ENCODE results near the gene ENKUR. TPM values are rescaled to one million over a fixed set of nuclear protein-coding genes. Genes with fewer than 3 reads are reported as not detected.
A peak's percentile ranks its signal among the peaks of the same experiment; 100 is the strongest.

Gene ENKUR
- total RNA-seq, 1 donor from 2014 or later, result not detected

DNA sequence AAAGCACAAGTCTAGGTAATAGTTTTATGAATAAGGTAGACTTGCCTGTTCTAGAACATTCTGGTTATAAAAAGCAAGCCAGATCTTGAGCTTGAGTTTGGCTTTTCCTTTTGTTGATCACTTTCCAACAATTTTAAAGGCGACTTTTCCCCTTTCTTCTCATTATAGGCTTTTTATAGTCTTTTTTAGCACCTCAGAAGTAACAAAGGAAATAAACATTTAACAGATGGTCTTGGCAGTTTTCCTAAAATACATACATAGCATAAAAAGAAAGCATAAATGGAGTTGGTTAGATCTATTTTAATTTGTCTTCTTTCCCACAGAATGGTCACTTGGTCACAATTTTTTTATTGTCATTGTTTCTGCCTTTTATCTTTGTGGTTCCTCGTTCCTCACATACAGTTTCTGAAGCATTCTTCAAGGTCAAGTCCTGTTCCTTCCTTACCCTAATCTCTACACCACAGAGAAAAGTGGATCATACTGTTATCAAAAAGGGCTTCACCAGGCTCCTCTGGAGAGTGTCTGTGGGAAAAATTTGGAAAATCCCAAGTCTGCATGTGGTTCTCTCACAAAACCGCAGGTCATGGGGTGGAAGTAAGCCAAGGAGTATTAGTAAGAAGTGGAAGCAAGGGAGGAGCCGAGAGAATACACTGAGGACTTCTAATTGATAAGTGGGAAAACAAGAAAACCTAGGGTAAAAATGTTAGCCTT lies 31.8 kb upstream of the ENKUR start:
- no peaks in the 10 kb centered on the region for H3K36me3 Mint-ChIP-seq (ENCODE audit: low read depth)
- H3K9me3 Mint-ChIP-seq, result no peaks in the 10 kb centered on the region
- H3K4me3 Mint-ChIP-seq (ENCODE audit: low read depth), result no peak overlapping the region
- DNase-seq (ENCODE audit: low spot score), result no peak
- peaks cover 23% of the 10 kb centered on the region for H3K27me3 Mint-ChIP-seq (ENCODE audit: low read depth)
- no peaks in the 10 kb centered on the region for H3K4me1 Mint-ChIP-seq (ENCODE audit: low read depth)
- no peak overlapping the region for H3K27ac Mint-ChIP-seq
- intact Hi-C loops (cut with micrococcal nuclease), result no loop called here

DNA sequence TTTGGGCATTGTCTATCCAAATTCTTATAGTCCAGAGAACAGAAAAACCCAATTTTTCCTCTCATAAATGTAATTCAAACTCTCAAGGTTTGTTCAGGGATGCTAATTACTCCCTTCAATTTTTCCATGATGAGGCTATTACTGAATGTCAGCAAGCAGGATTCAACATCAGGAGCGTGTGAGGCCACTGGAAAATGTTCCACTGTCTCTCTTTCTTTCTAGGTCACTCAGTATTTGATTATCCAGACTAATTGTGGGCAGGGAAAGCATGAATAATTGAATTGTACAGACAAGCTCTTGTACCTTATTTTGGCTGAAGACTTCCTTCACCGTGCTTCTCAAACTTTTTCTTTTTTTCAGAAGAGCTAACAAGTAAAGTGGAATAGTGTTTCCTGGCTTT lies 31.1 kb upstream of the ENKUR start:
- Mint-ChIP-seq H3K27me3 (ENCODE audit: low read depth) (peaks cover 25% of the 10 kb centered on the region), H3K36me3 (ENCODE audit: low read depth) (no peaks in the 10 kb centered on the region), H3K4me3 (ENCODE audit: low read depth) (no peak overlapping the region), H3K4me1 (ENCODE audit: low read depth) (no peaks in the 10 kb centered on the region), H3K27ac (no peak overlapping the region), H3K9me3 (no peaks in the 10 kb centered on the region)
- intact Hi-C loops (cut with micrococcal nuclease), result no loop called here
- DNase-seq (ENCODE audit: low spot score), result no peak

DNA sequence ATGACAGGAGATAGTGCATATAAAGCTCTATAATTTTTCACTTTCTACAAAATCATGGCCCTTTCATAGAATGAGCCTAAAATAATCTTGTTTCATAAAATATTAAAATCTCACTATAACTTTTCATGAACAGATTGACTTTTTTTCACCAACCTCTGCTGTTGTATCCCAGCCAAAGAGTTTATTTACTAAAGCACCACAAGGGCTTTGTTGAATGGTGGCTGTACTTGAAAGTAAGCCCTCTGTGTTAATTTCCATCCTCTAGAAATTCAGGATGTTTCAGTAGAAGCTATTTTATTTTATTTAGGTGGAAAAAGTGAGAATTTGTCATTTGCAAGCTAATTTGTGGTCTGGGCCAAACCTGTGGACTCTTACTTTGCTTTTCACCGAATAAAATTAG lies 30.7 kb upstream of the ENKUR start:
- intact Hi-C loops (cut with micrococcal nuclease), result no loop called here
- Mint-ChIP-seq H3K4me1 (ENCODE audit: low read depth) (no peaks in the 10 kb centered on the region), H3K9me3 (no peaks in the 10 kb centered on the region), H3K27ac (no peak overlapping the region), H3K4me3 (ENCODE audit: low read depth) (no peak overlapping the region), H3K36me3 (ENCODE audit: low read depth) (no peaks in the 10 kb centered on the region), H3K27me3 (ENCODE audit: low read depth) (peaks cover 26% of the 10 kb centered on the region)
- no peak for DNase-seq (ENCODE audit: low spot score)

DNA sequence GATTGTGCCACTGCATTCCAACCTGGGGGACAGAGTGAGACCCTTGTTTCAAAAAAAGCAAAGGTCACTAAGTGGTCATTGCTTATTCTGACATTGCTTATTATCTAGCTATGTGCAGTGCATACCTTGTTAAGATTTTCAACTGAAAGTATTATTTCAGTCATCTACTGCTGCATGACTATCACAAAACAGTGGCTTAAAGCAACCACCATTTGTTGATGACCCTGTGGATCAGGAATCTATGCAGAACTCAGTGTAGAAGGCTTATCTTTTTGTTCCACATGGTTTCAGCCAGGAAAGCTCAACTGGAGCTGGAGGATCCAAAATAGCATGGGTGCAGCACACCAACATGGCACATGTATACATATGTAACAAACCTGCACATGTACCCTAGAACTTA lies 23.6 kb upstream of the ENKUR start:
- H3K4me1 Mint-ChIP-seq (ENCODE audit: low read depth), result peaks cover 2% of the 10 kb centered on the region
- H3K36me3 Mint-ChIP-seq (ENCODE audit: low read depth), result no peaks in the 10 kb centered on the region
- DNase-seq (ENCODE audit: low spot score), result no peak
- intact Hi-C loops (cut with micrococcal nuclease), result no loop called here
- H3K4me3 Mint-ChIP-seq (ENCODE audit: low read depth), result no peak overlapping the region
- no peak overlapping the region for H3K27ac Mint-ChIP-seq
- H3K9me3 Mint-ChIP-seq, result no peaks in the 10 kb centered on the region
- peaks cover 37% of the 10 kb centered on the region for H3K27me3 Mint-ChIP-seq (ENCODE audit: low read depth)

DNA sequence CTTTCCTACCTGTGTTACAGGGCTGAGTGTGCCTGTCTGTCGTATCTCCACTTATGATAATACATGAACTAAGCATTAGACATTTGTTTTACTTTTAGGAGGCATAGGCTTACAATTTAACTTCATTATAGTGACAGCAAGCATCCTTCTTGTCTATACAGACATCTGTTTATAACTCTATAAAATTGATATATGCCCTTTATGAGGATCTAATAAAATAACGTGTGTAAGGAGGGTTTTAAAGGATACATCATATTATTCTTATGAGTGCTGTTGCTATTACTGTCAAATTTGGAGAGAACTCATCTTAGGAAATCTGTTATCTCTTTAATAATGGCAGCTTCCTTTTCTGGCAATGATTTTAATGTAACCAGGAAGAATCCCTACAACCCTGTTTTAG lies 22.4 kb upstream of the ENKUR start:
- Mint-ChIP-seq H3K36me3 (ENCODE audit: low read depth) (no peaks in the 10 kb centered on the region), H3K9me3 (no peaks in the 10 kb centered on the region), H3K4me1 (ENCODE audit: low read depth) (peaks cover 2% of the 10 kb centered on the region)

DNA sequence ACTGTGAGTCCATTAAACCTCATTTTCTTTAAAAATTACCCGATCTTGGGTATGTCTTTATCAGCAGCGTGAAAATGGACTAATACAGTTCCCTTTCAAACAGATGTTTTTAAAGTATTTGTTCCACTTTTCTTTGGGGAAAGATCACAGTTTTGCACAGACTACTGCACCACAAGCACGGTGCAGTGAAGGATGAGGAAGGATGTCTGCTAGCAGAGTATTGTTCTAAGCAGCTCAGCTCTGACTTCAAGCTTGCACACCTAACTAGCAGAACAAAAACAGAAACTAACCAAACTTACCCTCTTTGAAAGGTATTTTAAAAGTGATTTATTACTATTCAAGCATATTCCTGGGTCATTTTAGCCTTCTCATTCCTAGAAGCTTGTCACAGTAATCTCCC lies 20.4 kb upstream of the ENKUR start:
- Mint-ChIP-seq H3K4me1 (ENCODE audit: low read depth) (peaks cover 2% of the 10 kb centered on the region), H3K27ac (no peak overlapping the region), H3K27me3 (ENCODE audit: low read depth) (peaks cover 32% of the 10 kb centered on the region), H3K36me3 (ENCODE audit: low read depth) (no peaks in the 10 kb centered on the region), H3K4me3 (ENCODE audit: low read depth) (no peak overlapping the region), H3K9me3 (no peaks in the 10 kb centered on the region)
- DNase-seq (ENCODE audit: low spot score), result no peak
- intact Hi-C loops (cut with micrococcal nuclease), result no loop called here

More for the DNA sequence above, 22.4 kb upstream of the ENKUR start:
- intact Hi-C loops (cut with micrococcal nuclease), result no loop called here
- no peak for DNase-seq (ENCODE audit: low spot score)
- no peak overlapping the region for H3K4me3 Mint-ChIP-seq (ENCODE audit: low read depth)
- H3K27ac Mint-ChIP-seq, result no peak overlapping the region
- H3K27me3 Mint-ChIP-seq (ENCODE audit: low read depth), result peaks cover 37% of the 10 kb centered on the region

DNA sequence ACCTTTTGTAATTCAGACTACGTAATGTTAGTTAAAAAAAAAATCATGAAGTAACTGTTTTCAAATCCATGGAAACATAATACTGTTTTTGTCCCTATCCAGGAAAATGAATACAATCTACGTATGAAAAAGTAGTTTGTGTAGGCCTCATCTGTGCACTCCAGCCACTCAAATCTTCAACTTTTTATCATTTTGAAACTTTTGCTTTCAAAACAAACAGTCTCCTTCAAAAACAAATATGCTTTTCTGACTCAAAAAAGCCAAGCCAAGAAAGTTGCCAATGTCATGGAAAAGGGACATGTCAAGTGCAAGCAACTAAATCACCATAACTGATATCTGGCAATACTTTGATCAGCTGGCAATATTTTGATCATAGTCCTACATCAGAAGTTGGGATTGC lies 13.6 kb upstream of the ENKUR start:
- no peak overlapping the region for H3K27ac Mint-ChIP-seq
- H3K4me3 Mint-ChIP-seq (ENCODE audit: low read depth), result no peak overlapping the region
- intact Hi-C loops (cut with micrococcal nuclease), result no loop called here
- no peak for DNase-seq (ENCODE audit: low spot score)
- H3K36me3 Mint-ChIP-seq (ENCODE audit: low read depth), result no peaks in the 10 kb centered on the region
- H3K4me1 Mint-ChIP-seq (ENCODE audit: low read depth), result no peaks in the 10 kb centered on the region
- H3K27me3 Mint-ChIP-seq (ENCODE audit: low read depth), result no peaks in the 10 kb centered on the region
- no peaks in the 10 kb centered on the region for H3K9me3 Mint-ChIP-seq

DNA sequence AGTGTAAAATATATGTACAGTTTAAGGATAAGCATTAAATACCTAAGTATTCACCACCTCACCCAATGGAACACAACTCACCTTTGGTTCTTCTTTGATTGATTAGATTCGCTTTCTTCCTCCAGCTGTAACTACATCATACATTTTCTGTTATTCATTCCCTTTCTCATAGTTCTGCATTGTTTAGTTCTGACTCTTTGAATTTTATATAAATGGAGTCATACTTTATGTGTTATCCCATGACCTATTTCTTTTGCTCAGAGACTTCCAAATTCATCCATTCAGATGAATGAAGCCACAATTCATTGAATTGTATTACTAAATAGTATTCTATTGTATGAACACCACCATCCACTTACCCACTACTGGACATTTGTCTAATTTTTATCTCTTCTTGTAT lies 12.8 kb upstream of the ENKUR start:
- Mint-ChIP-seq H3K27ac (no peak overlapping the region), H3K4me1 (ENCODE audit: low read depth) (no peaks in the 10 kb centered on the region), H3K27me3 (ENCODE audit: low read depth) (no peaks in the 10 kb centered on the region), H3K4me3 (ENCODE audit: low read depth) (no peak overlapping the region), H3K36me3 (ENCODE audit: low read depth) (no peaks in the 10 kb centered on the region), H3K9me3 (no peaks in the 10 kb centered on the region)
- intact Hi-C loops (cut with micrococcal nuclease), result no loop called here
- DNase-seq (ENCODE audit: low spot score), result no peak

DNA sequence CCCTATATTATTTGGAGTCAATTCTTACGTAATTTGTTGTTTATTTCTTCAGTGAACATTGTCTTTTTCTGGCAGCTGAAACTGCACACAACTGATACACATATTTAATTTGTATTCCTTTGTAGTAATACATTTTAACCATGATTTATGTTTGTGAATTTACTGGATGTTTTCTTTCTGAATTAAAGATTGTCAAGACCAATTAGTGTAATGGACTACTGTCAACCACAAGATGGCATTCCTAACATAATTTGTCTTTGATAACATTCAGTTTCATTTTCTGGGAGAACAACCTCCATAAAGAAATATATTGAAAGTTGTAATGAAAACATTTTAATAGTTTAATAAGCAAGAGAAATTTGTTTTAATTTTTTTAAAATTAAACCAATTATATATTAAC lies 10.5 kb upstream of the ENKUR start:
- Mint-ChIP-seq H3K4me1 (ENCODE audit: low read depth) (no peaks in the 10 kb centered on the region), H3K4me3 (ENCODE audit: low read depth) (no peak overlapping the region), H3K27ac (no peak overlapping the region), H3K27me3 (ENCODE audit: low read depth) (no peaks in the 10 kb centered on the region), H3K9me3 (no peaks in the 10 kb centered on the region), H3K36me3 (ENCODE audit: low read depth) (no peaks in the 10 kb centered on the region)
- intact Hi-C loops (cut with micrococcal nuclease), result no loop called here
- DNase-seq (ENCODE audit: low spot score), result no peak

DNA sequence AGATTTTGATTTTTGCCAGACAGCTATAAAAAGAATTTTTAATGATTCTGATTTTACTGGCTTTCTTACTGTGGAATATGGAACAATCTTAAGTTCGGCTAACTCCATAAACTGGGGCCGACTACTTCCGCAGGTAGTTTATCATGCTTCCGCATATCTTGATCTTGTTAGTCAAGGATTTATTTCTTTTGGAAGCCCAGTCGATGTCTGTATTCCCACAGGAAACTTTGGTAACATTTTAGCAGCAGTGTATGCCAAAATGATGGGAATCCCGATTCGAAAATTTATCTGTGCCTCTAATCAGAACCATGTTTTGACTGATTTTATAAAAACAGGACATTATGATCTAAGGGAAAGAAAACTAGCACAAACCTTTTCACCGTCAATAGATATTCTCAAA lies 8.6 kb upstream of the ENKUR start:
- Mint-ChIP-seq H3K27me3 (ENCODE audit: low read depth) (no peaks in the 10 kb centered on the region), H3K9me3 (no peaks in the 10 kb centered on the region), H3K4me1 (ENCODE audit: low read depth) (no peaks in the 10 kb centered on the region), H3K4me3 (ENCODE audit: low read depth) (no peak overlapping the region), H3K36me3 (ENCODE audit: low read depth) (no peaks in the 10 kb centered on the region), H3K27ac (no peak overlapping the region)
- intact Hi-C loops (cut with micrococcal nuclease), result no loop called here
- no peak for DNase-seq (ENCODE audit: low spot score)

DNA sequence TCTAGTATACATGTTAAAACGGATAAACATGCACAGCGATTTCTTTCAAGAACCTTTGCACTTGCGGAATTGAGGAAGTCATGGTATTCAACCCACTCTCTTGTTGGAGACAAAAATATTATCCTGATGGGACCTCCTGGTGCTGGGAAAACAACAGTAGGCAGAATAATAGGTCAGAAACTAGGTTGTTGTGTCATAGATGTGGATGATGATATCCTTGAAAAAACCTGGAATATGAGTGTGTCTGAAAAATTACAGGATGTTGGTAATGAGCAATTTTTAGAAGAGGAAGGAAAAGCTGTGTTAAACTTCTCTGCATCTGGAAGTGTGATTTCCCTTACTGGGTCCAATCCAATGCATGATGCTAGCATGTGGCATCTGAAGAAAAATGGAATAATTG lies 7.3 kb upstream of the ENKUR start:
- no peaks in the 10 kb centered on the region for H3K9me3 Mint-ChIP-seq

DNA sequence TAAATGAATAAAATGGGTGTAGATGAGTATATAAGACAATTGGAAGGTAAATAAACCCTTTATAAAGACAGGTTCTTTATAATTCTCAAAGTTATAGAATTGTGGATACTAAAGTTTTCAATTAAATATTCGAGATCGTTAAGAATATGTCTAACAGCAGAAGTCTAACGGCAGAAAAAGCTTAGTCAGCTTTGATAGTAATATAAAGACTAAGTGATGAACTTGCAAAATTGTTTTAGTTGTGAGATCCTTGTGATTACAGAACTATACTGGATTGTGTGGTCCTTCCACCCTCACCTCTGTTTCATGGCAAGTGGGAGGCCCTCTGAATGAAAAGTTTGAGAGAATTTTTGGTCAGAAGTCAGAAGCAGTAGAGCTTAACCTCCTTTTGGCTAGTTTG lies 2.7 kb upstream of the ENKUR start:
- no peak for DNase-seq (ENCODE audit: low spot score)
- Mint-ChIP-seq H3K4me1 (ENCODE audit: low read depth) (peaks cover 14% of the 10 kb centered on the region), H3K36me3 (ENCODE audit: low read depth) (no peaks in the 10 kb centered on the region), H3K9me3 (no peaks in the 10 kb centered on the region), H3K27me3 (ENCODE audit: low read depth) (peaks cover 4% of the 10 kb centered on the region), H3K4me3 (ENCODE audit: low read depth) (no peak overlapping the region), H3K27ac (no peak overlapping the region)
- intact Hi-C loops (cut with micrococcal nuclease), result loop anchor here (5.0 to 10.0 kb wide), 4 partner anchors 59 to 376 kb away; no protein-coding TSS in a partner anchor

More for the DNA sequence above, 7.3 kb upstream of the ENKUR start:
- Mint-ChIP-seq H3K27ac (no peak overlapping the region), H3K4me3 (ENCODE audit: low read depth) (no peak overlapping the region), H3K36me3 (ENCODE audit: low read depth) (no peaks in the 10 kb centered on the region), H3K27me3 (ENCODE audit: low read depth) (no peaks in the 10 kb centered on the region), H3K4me1 (ENCODE audit: low read depth) (no peaks in the 10 kb centered on the region)
- intact Hi-C loops (cut with micrococcal nuclease), result no loop called here
- DNase-seq (ENCODE audit: low spot score), result no peak

DNA sequence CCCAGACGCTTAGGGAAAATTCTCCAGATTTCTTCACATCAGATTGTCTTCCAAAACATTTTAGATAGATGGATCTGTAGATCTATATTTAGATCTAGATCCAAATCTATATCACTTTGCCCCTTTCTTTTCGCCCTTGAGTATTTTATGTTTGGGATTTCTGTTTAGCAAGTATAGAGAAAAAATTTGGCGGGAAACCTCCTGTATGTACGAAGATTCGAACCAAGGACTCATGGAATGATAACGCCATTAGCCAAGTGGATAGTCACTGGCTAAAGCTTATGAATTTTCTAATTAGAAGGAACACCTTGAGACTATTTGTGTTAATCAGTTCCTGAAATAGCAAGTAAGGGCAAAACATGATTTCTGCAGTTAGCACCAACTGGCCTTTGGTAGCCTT lies 1.7 kb upstream of the ENKUR start:
- Mint-ChIP-seq H3K27ac (peak overlapping the region; percentile 95), H3K4me1 (ENCODE audit: low read depth) (peaks cover 14% of the 10 kb centered on the region), H3K4me3 (ENCODE audit: low read depth) (peak overlapping the region; percentile 89), H3K27me3 (ENCODE audit: low read depth) (peaks cover 4% of the 10 kb centered on the region), H3K36me3 (ENCODE audit: low read depth) (no peaks in the 10 kb centered on the region), H3K9me3 (peaks cover 6% of the 10 kb centered on the region)
- intact Hi-C loops (cut with micrococcal nuclease), result loop anchor here (5.0 to 10.0 kb wide), 4 partner anchors 60 to 375 kb away; no protein-coding TSS in a partner anchor
- no peak for DNase-seq (ENCODE audit: low spot score)
